GM21576 (cell line): ENCODE data around the gene DEGS2.

Experiments used
- ATAC-seq: cut with Tn5 transposase; IDR thresholded peaks from one replicate; pipeline ENCODE4 v1.9.1; 2021; ENCODE audit warnings: mild to moderate bottlenecking, moderate library complexity; ENCODE audit not compliant: unreplicated experiment

The DEGS2 gene

DNA sequence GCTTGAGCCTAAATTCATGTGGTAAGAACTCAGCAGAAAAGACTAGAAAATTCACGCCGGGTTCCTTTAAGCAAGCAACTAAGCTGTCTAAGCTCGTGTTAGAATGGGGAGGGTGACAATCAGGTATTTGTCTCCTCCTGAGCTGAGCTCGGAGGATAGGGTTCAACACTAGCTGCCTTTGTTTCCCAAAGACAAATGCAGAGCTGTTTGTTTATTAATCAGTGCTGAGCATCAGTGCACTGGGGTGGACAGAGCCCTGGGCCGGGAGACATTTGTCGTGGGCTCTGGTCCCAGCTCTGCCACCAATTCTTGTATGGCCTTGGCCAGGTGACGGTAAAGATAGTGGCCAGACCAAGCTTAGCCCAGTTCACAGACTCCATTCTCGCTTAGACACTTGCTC is 43.7 kb downstream of the DEGS2 start:
- ATAC-seq = no peak

DNA sequence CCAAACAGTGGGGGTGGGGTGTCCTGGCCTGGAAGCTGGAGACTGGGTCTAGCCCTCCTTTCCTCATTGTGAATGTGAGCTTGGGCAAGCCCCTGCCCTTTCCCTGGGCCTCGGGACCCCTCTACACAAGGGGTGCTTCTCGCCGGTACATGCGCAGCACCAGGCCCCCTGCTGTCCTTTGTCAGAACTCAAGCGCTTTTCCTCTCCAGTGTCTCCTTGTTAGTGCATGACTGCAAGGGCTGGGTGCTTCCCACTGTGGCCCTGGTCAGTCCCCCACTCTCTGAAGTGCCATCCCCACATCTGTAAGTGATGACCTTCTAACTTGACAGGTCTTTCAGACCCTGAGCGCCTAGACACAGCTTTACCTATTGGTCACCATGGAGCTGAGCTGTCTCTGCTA is 44.2 kb downstream of the DEGS2 start:
- ATAC-seq = no peak

DNA sequence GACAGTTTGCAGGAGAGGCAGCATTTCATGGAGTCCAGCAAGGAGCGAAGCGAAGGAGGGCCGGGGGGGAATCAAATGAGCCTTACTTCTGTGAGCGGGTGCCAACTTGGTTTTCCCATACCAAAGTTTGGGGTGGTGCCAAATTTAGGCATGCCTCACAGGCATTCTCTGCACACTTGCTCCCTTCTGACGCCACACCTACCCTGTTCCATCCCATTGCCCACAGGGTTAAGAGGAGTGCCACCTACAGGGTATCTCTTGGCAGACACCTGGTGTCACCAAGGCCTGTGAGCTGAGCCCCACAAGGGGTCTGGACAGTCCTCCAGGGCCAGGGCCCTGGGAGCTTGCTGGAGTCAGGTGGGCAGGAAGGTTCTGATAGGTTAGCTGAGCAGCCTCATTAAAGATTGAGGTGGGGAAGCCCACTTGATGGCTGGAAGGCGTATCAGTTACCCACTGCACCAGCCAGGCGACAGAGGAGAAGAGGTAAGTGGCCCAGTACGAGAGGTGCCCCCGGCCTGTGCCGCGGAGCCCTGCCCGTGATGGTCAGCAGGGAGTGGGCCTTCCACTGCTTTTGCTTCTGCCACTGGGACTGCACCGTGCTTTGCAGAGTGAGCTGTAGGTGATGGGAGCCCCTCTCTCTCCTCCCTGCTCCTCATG is 45.2 kb downstream of the DEGS2 start:
- no peak for ATAC-seq

DNA sequence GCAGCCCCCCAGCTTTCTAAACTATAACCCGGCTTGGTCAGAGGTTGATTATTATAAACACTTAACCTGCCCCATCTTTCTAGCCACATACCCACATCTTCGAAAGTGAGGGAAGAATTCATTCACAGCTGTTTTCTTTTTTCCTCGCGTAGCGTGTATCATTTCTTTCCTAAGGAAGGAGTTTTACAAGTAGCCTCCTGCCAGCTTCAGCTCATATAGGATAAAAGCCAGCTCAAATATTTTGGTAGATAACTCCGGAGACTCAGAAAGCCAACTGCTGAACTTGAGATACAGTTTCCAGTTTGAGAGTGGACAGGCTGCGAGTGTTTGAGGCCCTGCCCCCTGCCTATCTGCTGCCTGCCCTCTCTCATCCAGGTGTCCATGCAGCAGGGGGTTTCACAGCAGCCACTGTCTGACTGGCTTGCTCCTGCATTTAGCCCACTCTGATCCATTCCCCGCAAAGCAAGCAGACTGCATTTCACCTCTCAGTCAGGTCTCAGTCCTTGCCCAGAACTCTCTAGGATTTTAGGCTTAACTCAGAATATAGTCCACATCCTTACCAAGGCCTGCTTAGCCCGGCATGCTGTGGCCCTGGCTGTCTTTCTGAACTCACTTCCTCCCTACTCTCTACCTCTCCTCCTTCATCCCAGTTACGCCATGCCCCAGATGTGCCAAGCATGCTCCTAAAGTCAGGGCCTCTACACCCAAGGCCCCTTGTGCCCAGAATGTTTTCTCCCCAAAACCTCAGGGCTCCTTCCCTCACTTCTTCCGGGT is 47.3 kb downstream of the DEGS2 start:
- no peak for ATAC-seq

DNA sequence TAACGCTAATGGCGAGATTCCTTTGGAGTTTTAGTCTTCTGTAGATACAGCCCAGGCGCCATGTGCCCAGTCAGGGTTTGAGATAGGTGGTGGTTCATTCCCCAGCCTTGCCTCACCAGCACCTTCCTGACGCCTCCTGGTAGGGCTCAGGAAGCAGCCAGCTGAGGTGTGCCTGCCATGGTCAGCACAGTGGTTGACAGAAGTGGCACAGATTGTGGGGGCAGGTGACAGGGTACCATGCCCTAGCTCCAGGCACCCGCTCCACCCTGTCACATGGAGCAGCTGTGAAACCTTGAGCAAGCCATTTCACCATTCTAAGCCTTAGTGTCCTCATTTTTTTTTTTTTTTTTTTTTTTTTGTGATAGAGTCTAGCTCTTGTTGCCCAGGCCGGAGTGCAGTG is 48.6 kb downstream of the DEGS2 start:
- no peak for ATAC-seq

DNA sequence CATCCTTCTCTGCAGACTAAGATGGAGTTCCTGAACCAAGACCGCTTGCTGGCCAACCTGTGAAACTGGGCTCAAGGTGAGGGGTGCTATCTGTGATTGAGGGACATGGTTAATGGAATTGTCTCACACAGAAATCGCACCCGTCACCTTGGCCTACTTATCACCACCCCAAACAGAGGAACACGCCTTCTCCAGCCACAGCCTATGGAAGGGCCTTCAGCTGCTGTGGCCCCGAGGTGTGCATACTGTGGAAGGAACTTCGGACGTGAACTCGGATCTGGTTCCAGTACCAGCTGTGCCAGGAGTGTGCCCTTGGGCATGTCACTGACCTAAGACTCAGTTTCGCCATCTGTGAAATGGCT is 49.9 kb downstream of the DEGS2 start:
- no peak for ATAC-seq

DNA sequence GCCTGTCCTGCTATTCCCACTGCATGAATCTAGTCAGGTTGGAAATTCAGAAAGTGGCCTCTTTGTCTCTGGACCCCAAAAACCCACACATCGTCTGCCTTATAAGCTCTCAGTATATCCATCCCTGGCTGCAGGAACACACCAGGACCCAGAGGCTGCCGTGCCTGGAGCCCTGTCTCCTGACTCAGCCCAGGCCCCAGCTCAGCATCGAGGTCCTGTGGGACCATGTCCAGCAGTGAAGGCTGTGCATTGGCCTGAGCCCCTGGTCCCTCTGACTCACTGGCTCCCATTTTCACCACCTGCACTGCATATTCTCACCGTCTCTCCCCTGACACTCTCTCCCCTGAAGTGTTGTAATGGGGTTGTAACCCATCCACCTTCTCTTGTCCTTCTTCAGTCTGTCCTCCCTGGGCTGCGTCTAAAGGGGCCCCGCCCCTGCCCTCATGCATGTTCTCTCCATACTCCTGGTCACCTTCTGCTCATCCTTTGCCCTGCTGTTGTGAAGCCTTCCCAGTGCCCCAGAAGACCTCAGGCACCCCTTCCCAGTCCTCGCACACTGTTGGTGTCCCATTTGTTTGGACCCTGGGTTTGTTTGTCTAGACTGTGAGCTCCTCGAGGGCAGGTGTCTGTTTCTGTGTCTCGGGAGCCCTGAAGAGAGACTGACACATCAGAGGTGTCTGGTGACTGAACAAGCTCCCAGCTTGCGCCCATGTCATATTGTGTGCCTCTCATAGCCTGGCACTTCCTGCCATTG is 50.4 kb downstream of the DEGS2 start:
- no peak for ATAC-seq

DNA sequence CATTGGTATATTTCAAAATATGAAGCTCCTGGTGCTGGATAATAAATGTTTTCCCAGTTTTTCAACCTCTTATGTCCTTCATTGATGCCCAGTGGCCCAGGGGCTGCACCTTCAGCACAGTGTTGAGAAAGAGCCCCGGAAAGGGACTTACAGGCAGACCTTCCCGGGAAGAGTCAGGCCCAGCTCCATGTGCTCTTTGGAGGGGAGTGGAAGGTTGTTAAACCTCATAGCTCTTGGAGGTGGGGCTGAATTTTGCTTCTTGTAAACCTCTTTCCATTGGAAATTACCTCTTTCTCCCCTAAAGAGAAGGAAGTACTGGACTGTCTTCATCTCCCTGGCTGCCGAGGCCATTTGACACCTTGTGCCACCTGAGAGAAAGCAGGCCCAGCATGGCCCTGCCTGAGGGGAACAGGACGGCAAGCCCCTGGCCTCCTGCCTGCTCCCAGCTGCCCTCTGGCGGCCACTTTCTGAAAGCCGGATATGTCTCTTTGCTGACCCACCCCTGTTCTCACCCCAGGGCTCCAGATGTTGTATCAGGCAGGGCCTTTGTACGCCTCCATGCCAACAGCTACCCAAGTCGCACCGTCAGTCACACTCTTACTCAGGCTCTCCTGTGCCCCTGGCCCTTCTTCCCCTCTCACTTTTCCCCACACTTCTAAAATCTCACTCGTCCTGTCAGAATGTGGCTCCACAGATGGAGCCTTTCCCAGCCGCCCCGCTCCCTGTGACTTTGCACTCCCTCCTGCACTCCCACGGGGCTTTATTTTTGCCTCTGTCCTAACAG is 51.2 kb downstream of the DEGS2 start:
- peak; percentile 68 for ATAC-seq

DNA sequence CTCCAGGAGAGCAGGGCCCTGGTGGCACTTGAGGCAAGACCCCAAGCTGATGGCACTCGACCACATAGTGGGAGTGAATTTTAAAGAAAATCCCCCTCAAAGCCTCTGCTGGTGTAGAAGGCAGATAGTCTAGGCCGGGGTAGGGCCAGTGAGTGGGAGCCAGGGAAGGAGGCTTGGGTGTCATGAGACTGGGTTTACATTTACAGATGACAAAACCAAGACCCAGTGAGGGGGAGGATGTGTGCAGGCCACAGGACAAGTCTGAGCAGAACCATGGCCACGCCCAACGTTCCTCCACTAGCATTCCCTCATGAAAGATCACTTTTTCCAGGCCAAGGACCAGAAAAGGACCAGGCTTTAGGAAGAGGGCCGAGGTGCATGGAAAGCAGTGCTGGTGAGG is 52.2 kb downstream of the DEGS2 start:
- ATAC-seq = no peak

DNA sequence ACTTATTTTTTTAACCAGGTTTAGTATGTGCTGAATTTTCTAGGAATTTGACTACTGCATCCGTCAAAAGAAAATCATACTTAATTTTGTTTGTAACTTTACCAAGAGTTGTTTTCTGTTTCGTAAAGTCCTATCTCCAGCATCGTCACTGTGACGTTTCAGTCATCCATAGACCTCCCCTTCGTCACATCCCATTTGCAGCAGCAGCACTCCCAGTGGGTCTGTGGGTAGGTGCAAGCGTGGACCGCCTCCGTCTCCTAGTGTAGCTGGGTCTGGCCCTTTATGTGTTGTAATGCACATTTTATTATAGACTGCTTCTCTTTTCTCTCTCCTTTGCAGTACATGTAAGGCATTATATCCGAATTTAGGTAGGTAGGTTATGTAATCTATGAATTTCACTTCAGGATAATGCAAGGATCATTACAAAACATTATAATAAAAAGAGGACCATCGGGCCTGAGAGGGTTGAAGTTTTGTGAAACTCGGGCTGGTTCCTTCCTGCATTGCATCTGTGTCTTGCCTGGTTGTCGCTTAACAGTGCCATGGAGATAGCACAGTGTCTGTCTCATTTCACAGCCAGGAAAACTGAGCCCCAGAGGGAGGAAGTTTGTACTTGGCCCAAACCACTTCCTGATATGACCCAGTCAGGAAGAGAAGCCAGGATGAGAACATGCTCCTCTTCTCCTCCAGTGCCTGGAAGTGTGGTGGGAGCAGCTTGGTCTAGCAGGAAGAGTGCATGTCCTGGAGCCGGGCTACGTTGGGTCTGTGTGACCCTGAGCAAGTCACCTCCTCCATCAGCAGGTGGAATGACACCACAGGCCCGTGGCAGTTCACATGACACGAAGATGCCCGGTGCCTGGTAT is 53.0 kb downstream of the DEGS2 start:
- ATAC-seq = no peak

DNA sequence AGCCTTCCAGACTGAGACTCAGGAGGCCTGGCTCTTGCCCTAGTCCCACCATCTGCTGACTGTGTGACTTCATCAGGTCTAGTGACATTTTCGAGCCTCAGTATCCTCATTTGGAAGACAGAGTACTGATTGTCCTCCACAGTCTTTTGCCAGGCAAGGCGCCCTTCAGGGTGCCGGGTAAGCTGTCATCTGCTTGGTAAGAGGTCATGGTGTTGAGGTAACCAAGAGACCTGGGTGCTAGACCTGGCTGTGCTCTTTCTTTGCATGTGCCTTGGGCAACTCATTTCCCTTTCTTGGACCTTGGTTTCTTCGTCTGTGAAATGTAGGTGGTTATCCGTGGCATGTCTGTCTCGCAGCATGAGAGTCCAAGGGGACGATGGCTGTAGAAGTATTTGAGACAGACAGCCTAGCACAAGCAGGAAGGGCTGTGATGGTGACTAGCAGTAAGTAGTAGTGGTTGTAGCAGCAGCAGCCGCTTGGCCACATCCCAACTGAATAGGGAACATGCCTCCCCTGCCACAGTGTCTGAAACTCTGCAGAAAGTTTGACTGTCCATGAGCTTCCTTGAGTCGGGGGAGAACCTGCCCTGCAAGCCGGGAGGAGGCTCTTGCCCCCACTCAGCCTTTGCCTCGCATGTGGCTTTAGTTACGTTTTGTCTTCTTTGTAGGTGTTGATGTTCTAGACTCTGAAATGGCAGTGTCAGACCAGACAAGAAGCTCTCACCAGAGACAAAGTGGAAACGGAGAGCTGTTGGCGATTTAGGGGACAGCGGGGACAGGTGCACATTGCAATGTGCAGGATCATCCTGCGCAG is 53.9 kb downstream of the DEGS2 start:
- no peak for ATAC-seq

DNA sequence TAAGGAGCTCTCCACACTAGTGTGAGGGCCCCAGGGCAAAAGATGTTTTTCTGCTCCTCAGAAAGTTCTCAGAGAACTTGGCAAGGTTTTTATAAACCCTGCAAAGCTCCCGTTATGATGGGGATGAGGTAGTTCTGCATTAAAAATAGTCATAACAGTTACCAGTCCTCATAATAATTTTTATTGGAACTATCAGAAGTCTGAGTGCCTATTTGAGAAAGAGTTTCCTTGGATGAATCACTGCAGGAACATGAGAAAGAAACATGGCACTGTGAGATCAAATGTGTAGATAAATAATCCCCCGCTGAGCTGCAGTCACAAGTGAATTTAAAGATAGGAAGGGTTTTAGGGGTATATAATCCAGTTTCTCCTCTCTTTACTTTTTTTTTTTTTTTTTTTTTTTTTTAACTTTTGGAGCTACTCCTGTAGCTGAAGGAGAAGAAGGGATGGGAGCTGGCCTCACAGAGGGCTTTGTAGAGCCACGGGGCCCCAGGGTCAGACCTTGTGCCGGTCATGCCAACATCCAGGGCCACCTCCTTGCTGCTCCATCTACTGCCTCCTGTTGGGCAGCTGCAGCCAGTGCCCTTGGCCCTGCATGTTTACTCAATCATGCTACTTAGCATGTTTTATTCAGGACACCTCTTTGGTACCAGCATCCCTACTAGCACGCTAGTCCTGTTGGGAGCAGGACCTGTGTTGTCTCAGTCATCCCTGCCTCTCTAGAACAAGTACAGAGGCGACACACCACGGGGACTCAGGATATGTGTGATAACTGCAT is 54.7 kb downstream of the DEGS2 start:
- ATAC-seq = no peak

DNA sequence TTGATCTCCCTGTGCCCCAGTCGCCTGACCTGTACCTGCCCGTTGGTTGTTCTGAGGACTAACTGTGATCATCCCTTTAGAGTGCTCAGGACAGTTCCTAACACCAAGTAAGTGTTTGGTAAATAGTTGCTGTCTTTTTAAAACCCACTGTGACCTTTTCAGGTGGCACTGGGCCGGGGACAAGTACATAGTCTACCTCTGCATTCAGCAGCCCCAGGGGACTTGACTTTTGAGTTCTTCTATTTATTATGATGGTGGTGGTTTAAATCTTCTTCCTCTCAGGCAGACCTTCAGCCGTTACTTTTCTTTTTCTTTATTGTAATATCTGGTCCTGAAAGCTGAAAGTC is 55.5 kb downstream of the DEGS2 start:
- ATAC-seq = no peak

DNA sequence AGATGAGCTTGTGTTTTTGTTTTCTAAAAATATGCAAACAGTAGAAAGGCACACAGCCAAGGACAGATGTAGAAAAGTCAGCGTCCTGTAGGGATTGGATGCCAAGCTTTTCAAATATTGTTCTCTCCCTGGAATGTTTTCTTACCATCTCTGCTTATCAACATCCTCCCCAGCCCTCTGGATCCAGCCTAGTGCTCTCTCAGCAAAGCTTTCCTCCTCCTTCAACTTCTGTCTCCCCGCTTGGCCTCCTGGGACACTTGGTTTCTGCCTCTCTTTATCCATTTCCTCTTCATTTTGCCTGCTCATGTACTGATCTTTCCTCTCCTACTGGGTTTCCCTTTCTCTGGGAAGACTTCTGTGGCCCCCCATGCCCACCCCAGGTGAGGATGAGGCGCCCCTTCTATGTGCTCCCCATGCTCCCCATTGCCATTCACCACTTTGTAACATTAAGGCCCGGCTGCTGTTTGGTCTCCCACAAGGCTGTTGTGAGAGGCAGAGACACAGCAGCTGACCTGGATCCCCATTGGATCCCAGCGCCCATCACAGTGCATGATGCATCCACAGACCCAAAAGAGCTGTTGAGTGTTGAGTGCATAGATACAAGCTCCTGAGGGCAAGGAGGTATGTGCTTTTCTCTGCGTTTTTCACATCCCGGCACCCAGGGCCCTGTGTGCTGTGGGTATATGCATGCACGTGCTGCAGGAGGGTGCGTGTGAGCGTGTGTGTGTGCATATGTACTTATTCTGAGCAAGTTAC is 56.0 kb downstream of the DEGS2 start:
- no peak for ATAC-seq

DNA sequence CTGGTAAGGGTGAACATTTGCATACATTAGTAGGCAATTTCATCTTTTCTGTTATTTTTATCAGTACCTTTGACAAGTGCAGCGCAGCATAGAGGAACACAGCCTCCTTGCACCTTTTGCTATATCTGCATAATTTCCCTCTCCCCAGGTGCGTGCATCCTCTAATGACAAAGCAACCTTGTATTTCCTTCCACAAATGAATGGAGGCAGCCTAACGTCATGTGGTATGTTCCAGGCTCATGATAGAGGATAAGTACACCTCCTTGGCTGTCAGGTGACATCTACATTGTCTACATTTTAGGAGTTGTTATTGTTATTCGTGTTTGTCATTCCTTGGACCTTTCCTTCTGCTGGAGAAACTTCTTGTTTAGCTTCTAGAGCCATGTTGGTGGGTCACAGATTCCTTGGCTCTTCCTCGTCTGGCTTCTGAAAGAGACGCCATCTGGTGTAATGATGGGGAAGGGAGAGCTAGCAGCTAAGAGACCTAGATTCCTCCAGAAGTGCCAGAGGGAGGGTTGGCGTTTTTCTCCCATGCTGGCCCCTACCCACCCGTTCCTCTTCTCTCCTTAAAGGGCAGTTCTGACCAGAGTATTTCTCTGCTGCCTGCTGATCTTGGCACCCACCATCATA is 57.2 kb downstream of the DEGS2 start:
- no peak for ATAC-seq

DNA sequence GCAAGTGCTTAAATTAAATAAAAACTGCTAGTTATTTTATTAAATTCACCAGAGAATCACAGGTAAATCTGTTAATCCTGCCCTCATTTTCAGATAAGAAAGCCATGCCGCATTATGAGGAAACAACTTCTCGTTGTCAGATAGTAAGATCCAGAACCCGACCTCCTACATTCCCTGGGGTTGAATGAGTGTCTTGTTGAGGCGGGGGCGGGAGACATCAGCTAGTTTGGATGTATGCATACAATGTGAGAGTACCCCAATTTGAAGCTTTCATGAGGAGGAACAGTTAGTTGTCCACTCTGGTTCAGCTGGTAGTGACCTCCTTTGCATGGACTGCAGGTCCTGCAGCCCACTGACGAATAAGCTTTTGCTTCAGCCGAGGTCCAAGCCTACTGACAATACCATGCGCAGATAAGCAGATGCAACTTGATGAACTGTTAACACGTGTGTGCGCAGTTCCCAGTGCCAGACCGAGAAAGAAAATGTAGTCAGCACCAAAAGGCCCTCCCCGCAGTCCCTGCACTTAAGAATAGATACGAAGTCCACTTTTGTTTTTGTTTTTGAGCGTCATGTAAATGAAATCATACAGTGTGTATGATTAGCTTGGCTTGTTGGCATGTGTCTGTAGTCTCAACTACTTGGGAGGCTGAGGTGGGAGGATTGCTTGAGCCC is 59.3 kb downstream of the DEGS2 start:
- no peak for ATAC-seq

DNA sequence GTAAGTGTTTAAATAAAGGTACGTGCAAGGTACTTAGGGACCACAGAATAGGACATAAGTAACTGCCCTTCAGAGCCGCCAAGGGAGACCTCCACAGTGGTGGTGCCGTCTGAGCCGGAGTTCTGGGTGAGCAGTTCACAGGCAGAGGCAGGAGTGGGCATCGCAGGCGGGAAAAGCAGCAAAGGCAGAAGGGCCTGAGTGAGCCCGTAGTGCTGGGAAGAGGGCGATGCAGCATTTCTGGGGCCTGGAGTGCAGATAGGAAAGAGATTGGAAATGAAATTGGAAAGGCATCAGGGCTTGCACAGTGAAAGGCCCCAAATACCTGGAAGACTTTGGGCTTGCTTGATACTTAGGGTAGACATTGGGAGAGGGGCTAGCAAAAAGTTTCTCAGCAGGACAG is 61.3 kb downstream of the DEGS2 start:
- ATAC-seq = no peak
